Adrenal gland (tissue), 5 donors: ENCODE results near the gene RND1.

Experiments
- CTCF ChIP-seq, 6 experiments: fragments of 450-650 bp in 4 of 6; fragments of 200-600 bp in 2 of 6; sonication (generic) in 1 of 6; IDR thresholded peaks; 1 replicate in 5 of 6; 2 replicates in 1 of 6; pipeline versions ENCODE4 v1.5.1 to v1.8.0; 2016 to 2021; ENCODE audit warnings: antibody characterized with exemption in 6 of 6, mild to moderate bottlenecking in 2 of 6, moderate library complexity in 1 of 6
- POLR2A ChIP-seq, 2 donors: fragments of 450-650 bp; IDR thresholded peaks; one replicate each; pipeline ENCODE4 v1.6.1; 2017; ENCODE audit warnings: antibody characterized with exemption in 2 of 2, mild to moderate bottlenecking in 2 of 2, moderate library complexity in 1 of 2
- donor health status: DM: no; HTN: no; CAD: no.

- TF ChIP-seq CTCF (IDR thresholded peaks at IDR 0.05): no peak
- no peak for TF ChIP-seq POLR2A (IDR thresholded peaks at IDR 0.05)
Observed at GRCh38 chr12:48873096-48873495, 7.4 kb upstream of the RND1 start.
